ENCODE data around the gene SDS. TPM values are rescaled to one million over a fixed set of nuclear protein-coding genes. Genes with fewer than 3 reads are reported as not detected.

Gene SDS
- total and polyA plus RNA-seq, 4 donors, result 0.65 to 433 (median 77.9) TPM

GRCh38 chr12:113373440-113373839 lies 30.2 kb downstream of the SDS start:
- WGBS, result 96% methylated on average over 3 of the region's 3 CpGs
- Histone ChIP-seq H3K9ac (ENCODE audit: low read depth in 1 of 2, low read length in 2 of 2) (no peak overlapping the region), H3K27me3 (ENCODE audit: control insufficient read depth in 4 of 4, insufficient read depth in 4 of 4, low read length in 3 of 4) (no peaks in the 10 kb centered on the region), H3K27ac (ENCODE audit: low read depth in 1 of 2, low read length in 2 of 2) (no peak overlapping the region), H3K36me3 (ENCODE audit: control insufficient read depth in 4 of 4, insufficient read depth in 3 of 4, low read depth in 1 of 4, low read length in 3 of 4) (peaks cover 6 to 11% (median 7%) of the 10 kb centered on the region in 4 donors), H3K4me3 (ENCODE audit: low read depth in 1 of 3, low read length in 3 of 3) (no peak overlapping the region), H3K9me3 (ENCODE audit: control insufficient read depth in 4 of 4, low read length in 3 of 4) (no peaks in the 10 kb centered on the region), H3K4me1 (ENCODE audit: control insufficient read depth in 4 of 4, insufficient read depth in 4 of 4, low read length in 3 of 4) (no peaks in the 10 kb centered on the region)
- no peak for TF ChIP-seq FOXA2 (IDR thresholded peaks at IDR 0.05)
- no peak for TF ChIP-seq ATF3 (IDR thresholded peaks at IDR 0.05)
- TF ChIP-seq HNF4A (conservative IDR thresholded peaks at IDR 0.05), result no peak
- no peak for TF ChIP-seq TAF1 (conservative IDR thresholded peaks at IDR 0.05)
- no peak for TF ChIP-seq HNF4G (IDR thresholded peaks at IDR 0.05)
- no peak for TF ChIP-seq ZBTB33 (IDR thresholded peaks at IDR 0.05)
- no peak for TF ChIP-seq YY1 (IDR thresholded peaks at IDR 0.05)
- TF ChIP-seq RAD21 (IDR thresholded peaks at IDR 0.05), result no peak
- TF ChIP-seq NR2F2 (IDR thresholded peaks at IDR 0.05), result no peak
- TF ChIP-seq, protein P1, sequence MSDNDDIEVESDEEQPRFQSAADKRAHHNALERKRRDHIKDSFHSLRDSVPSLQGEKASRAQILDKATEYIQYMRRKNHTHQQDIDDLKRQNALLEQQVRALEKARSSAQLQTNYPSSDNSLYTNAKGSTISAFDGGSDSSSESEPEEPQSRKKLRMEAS (IDR thresholded peaks at IDR 0.05), result no peak
- TF ChIP-seq, protein P2, sequence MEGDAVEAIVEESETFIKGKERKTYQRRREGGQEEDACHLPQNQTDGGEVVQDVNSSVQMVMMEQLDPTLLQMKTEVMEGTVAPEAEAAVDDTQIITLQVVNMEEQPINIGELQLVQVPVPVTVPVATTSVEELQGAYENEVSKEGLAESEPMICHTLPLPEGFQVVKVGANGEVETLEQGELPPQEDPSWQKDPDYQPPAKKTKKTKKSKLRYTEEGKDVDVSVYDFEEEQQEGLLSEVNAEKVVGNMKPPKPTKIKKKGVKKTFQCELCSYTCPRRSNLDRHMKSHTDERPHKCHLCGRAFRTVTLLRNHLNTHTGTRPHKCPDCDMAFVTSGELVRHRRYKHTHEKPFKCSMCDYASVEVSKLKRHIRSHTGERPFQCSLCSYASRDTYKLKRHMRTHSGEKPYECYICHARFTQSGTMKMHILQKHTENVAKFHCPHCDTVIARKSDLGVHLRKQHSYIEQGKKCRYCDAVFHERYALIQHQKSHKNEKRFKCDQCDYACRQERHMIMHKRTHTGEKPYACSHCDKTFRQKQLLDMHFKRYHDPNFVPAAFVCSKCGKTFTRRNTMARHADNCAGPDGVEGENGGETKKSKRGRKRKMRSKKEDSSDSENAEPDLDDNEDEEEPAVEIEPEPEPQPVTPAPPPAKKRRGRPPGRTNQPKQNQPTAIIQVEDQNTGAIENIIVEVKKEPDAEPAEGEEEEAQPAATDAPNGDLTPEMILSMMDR (IDR thresholded peaks at IDR 0.05; ENCODE audit: low read depth, low read length, missing input control), result no peak
- TF ChIP-seq REST (IDR thresholded peaks at IDR 0.05), result no peak
- no peak for TF ChIP-seq EGR1 (IDR thresholded peaks at IDR 0.05; ENCODE audit: low read depth in 2 of 2)
- TF ChIP-seq SP1 (IDR thresholded peaks at IDR 0.05), result no peak
- no peak for TF ChIP-seq JUND (IDR thresholded peaks at IDR 0.05)
- no peak for TF ChIP-seq GABPA (IDR thresholded peaks at IDR 0.05 in 1 of 2, conservative IDR thresholded peaks at IDR 0.05 in 1 of 2)
- TF ChIP-seq FOXA1 (IDR thresholded peaks at IDR 0.05), result no peak
- no peak for TF ChIP-seq RXRA (IDR thresholded peaks at IDR 0.05)
- DNase-seq (ENCODE audit: low spot score), result no peak
